ENCODE measurements around the gene ADRB1.

ADRB1 gene

GRCh38 chr10:114095559-114096337, 52.1 kb downstream of the ADRB1 start:
- no peak for DNase-seq
